Left ventricle myocardium inferior (tissue), 1 donor: ENCODE measurements around the gene MAPK10. TPM values are rescaled to one million over a fixed set of nuclear protein-coding genes. Genes with fewer than 3 reads are reported as not detected.

ENCODE experiments used
- DNase-seq: peaks from one replicate; pipeline ENCODE4 v3.0.0-alpha.2; 2020
- H3K27ac ChIP-seq: fragments of 200-600 bp; replicated peaks from 2 replicates; pipeline ENCODE4 v1.8.0; 2021
- H3K27me3 ChIP-seq: fragments of 200-600 bp; 2 replicates; pipeline ENCODE4 v1.8.0; 2021; ENCODE audit warnings: low read depth
- H3K36me3 ChIP-seq: fragments of 200-600 bp; 2 replicates; pipeline ENCODE4 v1.8.0; 2021
- H3K4me1 ChIP-seq: fragments of 200-600 bp; 2 replicates; pipeline ENCODE4 v1.8.0; 2021
- H3K4me3 ChIP-seq: fragments of 200-600 bp; 2 replicates; pipeline ENCODE4 v1.8.0; 2021; ENCODE audit warnings: mild to moderate bottlenecking, moderate library complexity
- H3K9me3 ChIP-seq: fragments of 200-600 bp; replicated peaks from 2 replicates; pipeline ENCODE4 v1.8.0; 2021
- intact Hi-C: fragments of 100-400 bp; cut with micrococcal nuclease; formaldehyde crosslinking; loops from one replicate; pipeline ENCODE4 v1.11.0; 2022
- total RNA-seq: library from RNA; stranded (reverse); fragmentation: NEBNext Ultra II Directional; extraction: Animal tissue kit (Norgen Biotek cat#: 25700); gene quantifications from one replicate; pipeline ENCODE4 v1.2.1, GENCODE V29; 2021
- TF ChIP-seq, protein P1 (sequence below): fragments of 200-600 bp; IDR thresholded peaks from 2 replicates; pipeline ENCODE4 v1.8.0; 2021; ENCODE audit warnings: antibody characterized with exemption, mild to moderate bottlenecking, borderline replicate concordance
- donor health status: DM: no; HTN: yes; CAD: no; lungs with severe emphysema.

Gene MAPK10
- total RNA-seq, 1 donor from 2014 or later = 4.0 TPM

DNA sequence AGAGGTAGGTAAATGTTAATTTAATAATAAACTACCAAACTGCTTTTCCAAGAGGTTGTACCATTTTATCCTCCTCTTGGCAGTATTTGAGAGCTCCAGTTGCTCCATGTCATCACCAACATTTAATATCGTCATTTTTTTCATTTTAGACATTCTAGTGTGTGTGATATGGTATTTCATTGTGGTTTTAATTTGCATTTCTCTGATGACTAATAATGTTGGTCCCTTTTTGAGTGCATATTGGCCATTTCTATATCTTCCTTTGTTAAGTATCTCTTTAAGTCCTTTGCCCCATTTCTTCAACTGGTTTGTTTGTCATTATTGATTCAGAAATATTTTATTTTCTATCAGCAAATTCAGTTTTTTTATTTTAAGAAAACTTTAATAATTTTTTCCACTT, 88.8 kb downstream of the MAPK10 start:
- H3K4me1 ChIP-seq = no peaks in the 10 kb centered on the region
- H3K36me3 ChIP-seq = no peaks in the 10 kb centered on the region
- no peak overlapping the region for H3K4me3 ChIP-seq
- DNase-seq = no peak
- TF ChIP-seq, protein P1, sequence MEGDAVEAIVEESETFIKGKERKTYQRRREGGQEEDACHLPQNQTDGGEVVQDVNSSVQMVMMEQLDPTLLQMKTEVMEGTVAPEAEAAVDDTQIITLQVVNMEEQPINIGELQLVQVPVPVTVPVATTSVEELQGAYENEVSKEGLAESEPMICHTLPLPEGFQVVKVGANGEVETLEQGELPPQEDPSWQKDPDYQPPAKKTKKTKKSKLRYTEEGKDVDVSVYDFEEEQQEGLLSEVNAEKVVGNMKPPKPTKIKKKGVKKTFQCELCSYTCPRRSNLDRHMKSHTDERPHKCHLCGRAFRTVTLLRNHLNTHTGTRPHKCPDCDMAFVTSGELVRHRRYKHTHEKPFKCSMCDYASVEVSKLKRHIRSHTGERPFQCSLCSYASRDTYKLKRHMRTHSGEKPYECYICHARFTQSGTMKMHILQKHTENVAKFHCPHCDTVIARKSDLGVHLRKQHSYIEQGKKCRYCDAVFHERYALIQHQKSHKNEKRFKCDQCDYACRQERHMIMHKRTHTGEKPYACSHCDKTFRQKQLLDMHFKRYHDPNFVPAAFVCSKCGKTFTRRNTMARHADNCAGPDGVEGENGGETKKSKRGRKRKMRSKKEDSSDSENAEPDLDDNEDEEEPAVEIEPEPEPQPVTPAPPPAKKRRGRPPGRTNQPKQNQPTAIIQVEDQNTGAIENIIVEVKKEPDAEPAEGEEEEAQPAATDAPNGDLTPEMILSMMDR = no peak
- H3K27ac ChIP-seq = no peak overlapping the region
- no peaks in the 10 kb centered on the region for H3K9me3 ChIP-seq
- no peaks in the 10 kb centered on the region for H3K27me3 ChIP-seq
- intact Hi-C loops = no loop called here

DNA sequence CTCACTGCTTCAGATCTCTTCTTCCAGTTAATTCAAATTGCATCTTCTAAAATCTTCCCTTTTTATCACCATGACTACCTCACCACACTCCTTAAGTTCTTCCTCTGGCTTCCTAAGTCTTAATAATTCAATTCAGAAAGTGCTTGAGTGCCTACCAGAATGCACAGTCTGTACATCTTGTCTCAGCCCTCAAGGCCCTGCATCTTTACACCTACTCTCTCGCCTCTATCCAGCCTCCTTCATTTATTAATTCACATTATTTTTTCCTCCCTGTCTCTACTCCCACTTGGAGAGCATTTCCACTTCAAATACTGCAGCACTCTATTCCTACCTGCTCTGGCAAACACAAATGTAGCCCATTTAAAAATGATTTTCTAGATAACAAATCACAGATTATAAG, 90.5 kb downstream of the MAPK10 start:
- Histone ChIP-seq H3K4me1 (no peaks in the 10 kb centered on the region), H3K36me3 (no peaks in the 10 kb centered on the region), H3K9me3 (no peaks in the 10 kb centered on the region), H3K27me3 (no peaks in the 10 kb centered on the region), H3K27ac (no peak overlapping the region), H3K4me3 (no peak overlapping the region)
- TF ChIP-seq, protein P1 = no peak
- DNase-seq = no peak
- intact Hi-C loops = no loop called here

DNA sequence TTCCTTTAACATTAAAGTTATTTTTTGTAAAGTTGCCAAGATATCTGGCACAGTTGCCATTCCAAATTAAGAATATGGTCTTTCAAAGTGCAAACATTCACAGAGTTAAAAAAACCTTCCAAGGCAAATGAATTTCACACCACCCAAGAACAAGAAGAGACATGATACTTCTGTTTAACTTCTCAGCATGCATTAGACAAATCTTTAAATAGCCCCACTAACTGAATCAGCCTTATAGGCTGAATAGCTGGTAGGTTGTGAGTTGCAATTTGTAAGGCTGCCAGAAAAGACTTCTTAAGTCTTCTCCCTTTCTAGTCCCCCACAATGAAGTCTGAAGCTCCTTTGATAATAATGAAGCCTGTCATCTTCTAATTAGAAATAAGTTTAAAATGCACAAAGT, 95.6 kb downstream of the MAPK10 start:
- DNase-seq = no peak
- no peak overlapping the region for H3K4me3 ChIP-seq
- H3K27me3 ChIP-seq = no peaks in the 10 kb centered on the region
- H3K36me3 ChIP-seq = no peaks in the 10 kb centered on the region
- intact Hi-C loops = no loop called here
- no peaks in the 10 kb centered on the region for H3K9me3 ChIP-seq
- no peaks in the 10 kb centered on the region for H3K4me1 ChIP-seq
- no peak overlapping the region for H3K27ac ChIP-seq
- TF ChIP-seq, protein P1 = no peak

DNA sequence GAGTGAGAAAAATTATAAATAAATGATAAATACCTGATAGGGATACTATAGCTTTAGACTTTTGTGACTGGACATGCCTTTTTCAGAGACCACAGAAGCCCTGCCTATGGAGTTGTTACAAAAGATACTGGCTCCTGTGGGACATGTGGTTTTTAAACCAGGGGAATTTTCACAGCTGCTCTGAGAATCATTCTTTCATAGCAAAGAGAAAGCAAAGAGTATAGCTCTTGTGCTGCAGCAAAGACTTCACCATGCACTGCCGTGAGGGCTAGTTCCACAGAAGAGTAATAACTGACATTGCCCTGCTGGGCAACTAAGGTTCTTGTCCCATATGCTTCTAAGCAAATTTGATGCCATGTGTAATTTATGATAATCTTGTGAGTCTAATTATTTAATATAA, 98.2 kb downstream of the MAPK10 start:
- Histone ChIP-seq H3K9me3 (no peaks in the 10 kb centered on the region), H3K27ac (no peak overlapping the region), H3K4me1 (no peaks in the 10 kb centered on the region), H3K36me3 (no peaks in the 10 kb centered on the region), H3K4me3 (no peak overlapping the region), H3K27me3 (no peaks in the 10 kb centered on the region)
- TF ChIP-seq, protein P1 = no peak
- intact Hi-C loops = no loop called here
- DNase-seq = no peak

DNA sequence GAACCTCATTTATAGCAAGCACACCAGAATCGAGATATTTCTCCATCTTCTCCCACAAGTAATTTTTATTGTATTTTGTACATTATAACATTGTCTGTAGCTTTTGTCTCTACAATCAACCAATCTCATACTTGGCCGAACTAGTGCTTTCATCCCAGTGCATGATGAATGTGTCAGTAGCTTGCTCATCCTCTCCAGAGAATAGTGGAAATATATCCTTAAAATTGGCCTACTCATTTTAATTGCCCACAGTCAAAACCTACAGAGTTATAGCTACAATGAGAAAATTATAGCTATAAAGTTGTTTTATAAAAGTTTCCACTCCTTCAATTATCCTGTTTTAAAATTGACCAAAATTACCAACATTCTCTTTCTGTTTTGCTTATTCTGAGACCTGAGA, 103.8 kb downstream of the MAPK10 start:
- Histone ChIP-seq H3K4me1 (no peaks in the 10 kb centered on the region), H3K9me3 (no peaks in the 10 kb centered on the region), H3K27ac (no peak overlapping the region), H3K4me3 (no peak overlapping the region), H3K27me3 (no peaks in the 10 kb centered on the region), H3K36me3 (no peaks in the 10 kb centered on the region)
- no peak for DNase-seq
- intact Hi-C loops = no loop called here
- TF ChIP-seq, protein P1 = no peak

DNA sequence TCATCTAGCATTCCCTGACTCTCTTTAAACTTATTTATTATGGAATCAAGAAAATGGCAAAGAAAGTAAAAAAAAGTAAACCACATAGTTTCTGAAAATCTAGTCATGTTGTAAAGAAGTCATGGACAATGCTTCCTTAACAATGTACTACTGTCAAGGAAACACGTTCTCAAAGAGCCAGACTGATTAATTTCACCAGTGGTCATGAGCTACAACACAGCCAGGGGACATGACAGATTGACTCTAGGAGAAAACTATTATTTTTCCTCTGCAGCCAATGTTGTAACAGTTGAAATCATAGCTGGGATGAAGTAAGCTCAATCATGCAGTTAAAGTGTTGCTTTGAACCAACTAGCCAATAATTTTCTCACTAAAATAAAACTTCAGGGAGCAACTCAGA, 109.2 kb downstream of the MAPK10 start:
- peaks cover 16% of the 10 kb centered on the region for H3K9me3 ChIP-seq
- no peaks in the 10 kb centered on the region for H3K36me3 ChIP-seq
- TF ChIP-seq, protein P1 = no peak
- no peaks in the 10 kb centered on the region for H3K27me3 ChIP-seq
- no peaks in the 10 kb centered on the region for H3K4me1 ChIP-seq
- no peak overlapping the region for H3K27ac ChIP-seq
- intact Hi-C loops = no loop called here
- DNase-seq = no peak
- no peak overlapping the region for H3K4me3 ChIP-seq
